ENCODE data around the gene LRRC3. TPM values are rescaled to one million over a fixed set of nuclear protein-coding genes. Genes with fewer than 3 reads are reported as not detected.
"Not testable (repeated sequence)": the region's sequence is repeated elsewhere in the genome, so short reads cannot be mapped to it uniquely, and the experiment has no call there.

LRRC3 gene
- polyA plus RNA-seq, 6 donors from 2014 or later: 0.12 to 2.0 (median 0.64) TPM

DNA sequence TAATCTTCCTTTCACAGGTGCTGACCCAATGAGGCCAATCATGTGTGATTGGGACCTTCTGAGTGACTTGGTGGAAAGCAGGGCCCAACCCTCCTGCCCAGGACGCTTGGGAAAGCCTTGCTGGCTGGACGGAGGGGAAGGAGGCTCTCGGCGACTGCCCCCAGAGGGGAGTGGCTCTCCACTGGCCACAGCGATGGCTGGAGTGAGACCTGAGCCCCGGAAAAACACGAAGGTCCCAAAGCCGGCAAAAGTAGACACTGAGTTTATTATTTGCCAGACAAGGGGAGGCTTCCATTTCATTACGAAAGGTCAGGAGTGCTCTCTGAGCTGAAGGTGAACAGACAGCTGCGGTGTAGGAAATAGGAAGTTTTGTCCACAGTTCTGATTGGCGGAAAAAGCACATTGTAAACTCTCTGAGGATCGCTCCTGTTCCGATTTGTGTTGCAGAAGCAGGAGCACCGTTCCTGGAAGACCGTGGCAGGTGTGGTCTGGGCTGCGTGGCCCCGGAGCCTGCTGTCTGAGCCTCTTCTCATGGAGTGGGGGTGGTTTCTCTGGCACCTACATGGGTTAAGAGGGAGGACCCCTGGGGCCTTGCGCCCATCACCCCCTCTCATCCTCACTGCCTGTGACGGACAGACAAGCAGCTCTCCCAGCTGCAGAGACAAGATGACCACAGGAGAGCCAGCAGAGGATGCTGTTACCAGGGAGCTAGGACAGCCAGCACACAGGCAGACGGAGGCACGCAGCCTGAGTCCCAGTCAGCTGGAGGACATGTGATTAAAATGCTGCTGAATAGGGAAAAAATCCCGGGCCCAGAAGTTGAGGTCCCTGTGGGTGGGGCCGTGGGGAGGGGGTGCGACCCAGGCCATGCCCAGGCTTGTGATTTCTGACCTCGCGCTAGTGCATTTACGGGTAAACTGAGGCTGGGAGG lies 43.2 kb downstream of the LRRC3 start:
- H3K4me1 Mint-ChIP-seq: peaks cover 7 to 9% (median 7%) of the 10 kb centered on the region in 3 donors
- H3K36me3 Mint-ChIP-seq: no peaks in the 10 kb centered on the region
- H3K27me3 Mint-ChIP-seq: peaks cover 12 to 34% (median 18%) of the 10 kb centered on the region in 3 donors
- H3K27ac Mint-ChIP-seq: no peak overlapping the region
- DNase-seq: no peak
- peaks cover 0 to 3% (median 0%) of the 10 kb centered on the region in 7 donors for H3K9me3 Mint-ChIP-seq
- ATAC-seq (ENCODE audit: low read depth in 2 of 2): no peak
- peak overlapping the region in 1 of 8 donors; percentile 15 for H3K4me3 Mint-ChIP-seq

GRCh38 chr21:44499211-44499560 lies 43.9 kb downstream of the LRRC3 start:
- DNase-seq: no peak
- peaks cover 11 to 14% (median 12%) of the 10 kb centered on the region in 3 donors for H3K4me1 Mint-ChIP-seq
- ATAC-seq (ENCODE audit: low read depth in 2 of 2): no peak
- H3K9me3 Mint-ChIP-seq: no peaks in the 10 kb centered on the region
- peaks cover 12 to 34% (median 18%) of the 10 kb centered on the region in 3 donors for H3K27me3 Mint-ChIP-seq
- H3K27ac Mint-ChIP-seq: no peak overlapping the region
- H3K4me3 Mint-ChIP-seq: no peak overlapping the region
- no peaks in the 10 kb centered on the region for H3K36me3 Mint-ChIP-seq

DNA sequence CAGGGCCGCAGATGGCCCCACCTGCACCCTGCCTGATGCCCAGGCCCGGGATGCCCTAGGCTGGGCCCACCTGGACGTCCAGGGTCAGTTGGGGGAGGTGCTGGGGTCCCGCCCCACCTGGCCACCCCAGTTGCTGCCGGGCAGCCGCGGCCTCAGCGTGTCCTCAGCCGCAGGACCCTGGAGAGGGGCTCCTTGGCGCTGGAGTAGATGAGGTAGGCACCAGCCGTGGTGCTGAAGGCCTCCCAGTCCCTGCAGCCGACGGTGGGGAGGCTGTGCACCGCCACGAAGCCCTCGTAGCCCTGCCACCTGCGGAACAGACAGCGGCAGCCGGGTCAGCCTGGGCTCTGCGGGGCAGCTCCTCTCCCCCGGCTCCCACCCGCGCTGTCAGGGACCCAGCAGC lies 44.3 kb downstream of the LRRC3 start:
- Mint-ChIP-seq H3K9me3 (no peaks in the 10 kb centered on the region), H3K27me3 (peaks cover 12 to 34% (median 18%) of the 10 kb centered on the region in 3 donors), H3K36me3 (no peaks in the 10 kb centered on the region), H3K4me1 (peaks cover 12 to 15% (median 14%) of the 10 kb centered on the region in 3 donors), H3K27ac (no peak overlapping the region), H3K4me3 (no peak overlapping the region)
- no peak for DNase-seq
- no peak for ATAC-seq (ENCODE audit: low read depth in 2 of 2)

DNA sequence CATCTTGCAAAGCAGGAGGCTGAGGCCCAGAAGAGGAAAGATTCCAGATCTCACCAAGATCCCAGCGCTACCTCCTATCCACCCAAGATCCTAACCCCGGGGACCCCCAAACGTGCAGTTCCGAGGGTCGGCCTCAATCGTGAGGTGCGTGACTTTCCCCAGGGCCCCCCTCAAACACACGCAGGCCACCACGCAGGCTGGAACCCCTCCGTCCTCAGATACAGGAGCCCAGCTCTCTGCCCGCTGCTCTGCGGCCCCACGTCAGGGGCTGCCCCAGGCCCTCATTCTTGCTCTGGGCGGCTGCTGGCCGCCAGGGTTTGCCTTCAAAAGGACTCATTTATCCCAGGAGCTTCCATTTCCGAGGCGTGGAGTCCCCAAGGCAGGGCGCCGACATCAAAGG lies 44.8 kb downstream of the LRRC3 start:
- Mint-ChIP-seq H3K27me3 (peaks cover 12 to 34% (median 17%) of the 10 kb centered on the region in 3 donors), H3K9me3 (no peaks in the 10 kb centered on the region), H3K36me3 (no peaks in the 10 kb centered on the region), H3K27ac (no peak overlapping the region), H3K4me1 (peaks cover 12 to 16% (median 14%) of the 10 kb centered on the region in 3 donors), H3K4me3 (no peak overlapping the region)
- ATAC-seq (ENCODE audit: low read depth in 2 of 2) (no peak), DNase-seq (no peak)

DNA sequence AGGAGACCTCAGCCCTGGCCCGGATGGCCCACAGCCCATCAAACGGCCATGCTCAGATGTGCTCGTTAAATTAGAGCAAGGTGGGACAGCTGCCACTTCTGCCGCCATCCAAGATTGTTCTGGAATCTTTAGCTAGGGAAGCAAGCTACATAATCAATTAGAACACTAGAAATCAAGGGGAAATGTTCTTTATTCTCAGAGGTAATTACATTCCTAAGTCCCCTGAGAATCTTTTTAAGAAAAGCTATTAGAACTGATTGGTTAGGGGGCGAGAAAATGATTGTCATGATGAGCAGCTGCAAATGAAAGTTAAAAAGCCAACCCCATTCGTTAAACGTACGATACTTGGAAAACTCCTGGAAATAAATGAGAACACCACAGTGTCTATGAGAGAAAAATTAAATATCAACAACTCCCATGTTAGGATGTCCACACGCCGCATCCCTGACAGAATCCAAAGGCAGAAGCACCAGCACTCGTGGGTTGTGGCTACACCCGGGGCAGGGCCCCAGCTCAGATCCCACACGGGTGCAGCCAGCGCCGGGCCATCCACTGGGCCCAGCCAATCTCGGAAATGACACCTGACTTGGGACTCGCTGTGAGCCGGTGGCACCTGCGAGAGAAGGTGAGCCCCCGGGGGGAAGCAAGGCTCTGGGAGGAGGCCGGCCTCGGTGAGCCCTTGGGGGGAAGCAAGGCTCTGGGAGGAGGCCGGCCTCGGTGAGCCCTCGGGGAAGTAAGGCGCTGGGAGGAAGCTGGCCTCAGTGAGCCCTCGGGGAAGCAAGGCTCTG lies 47.1 kb downstream of the LRRC3 start:
- no peak for ATAC-seq (ENCODE audit: low read depth in 2 of 2)
- no peak for DNase-seq
- Mint-ChIP-seq H3K4me3 (peak overlapping the region in 2 of 8 donors; percentile 8 to 51), H3K27ac (peak overlapping the region in 4 of 6 donors; percentile 47 to 78 (median 56)), H3K36me3 (no peaks in the 10 kb centered on the region), H3K4me1 (peaks cover 12 to 16% (median 14%) of the 10 kb centered on the region in 3 donors), H3K9me3 (no peaks in the 10 kb centered on the region), H3K27me3 (peaks cover 3 to 18% (median 4%) of the 10 kb centered on the region in 3 donors)

DNA sequence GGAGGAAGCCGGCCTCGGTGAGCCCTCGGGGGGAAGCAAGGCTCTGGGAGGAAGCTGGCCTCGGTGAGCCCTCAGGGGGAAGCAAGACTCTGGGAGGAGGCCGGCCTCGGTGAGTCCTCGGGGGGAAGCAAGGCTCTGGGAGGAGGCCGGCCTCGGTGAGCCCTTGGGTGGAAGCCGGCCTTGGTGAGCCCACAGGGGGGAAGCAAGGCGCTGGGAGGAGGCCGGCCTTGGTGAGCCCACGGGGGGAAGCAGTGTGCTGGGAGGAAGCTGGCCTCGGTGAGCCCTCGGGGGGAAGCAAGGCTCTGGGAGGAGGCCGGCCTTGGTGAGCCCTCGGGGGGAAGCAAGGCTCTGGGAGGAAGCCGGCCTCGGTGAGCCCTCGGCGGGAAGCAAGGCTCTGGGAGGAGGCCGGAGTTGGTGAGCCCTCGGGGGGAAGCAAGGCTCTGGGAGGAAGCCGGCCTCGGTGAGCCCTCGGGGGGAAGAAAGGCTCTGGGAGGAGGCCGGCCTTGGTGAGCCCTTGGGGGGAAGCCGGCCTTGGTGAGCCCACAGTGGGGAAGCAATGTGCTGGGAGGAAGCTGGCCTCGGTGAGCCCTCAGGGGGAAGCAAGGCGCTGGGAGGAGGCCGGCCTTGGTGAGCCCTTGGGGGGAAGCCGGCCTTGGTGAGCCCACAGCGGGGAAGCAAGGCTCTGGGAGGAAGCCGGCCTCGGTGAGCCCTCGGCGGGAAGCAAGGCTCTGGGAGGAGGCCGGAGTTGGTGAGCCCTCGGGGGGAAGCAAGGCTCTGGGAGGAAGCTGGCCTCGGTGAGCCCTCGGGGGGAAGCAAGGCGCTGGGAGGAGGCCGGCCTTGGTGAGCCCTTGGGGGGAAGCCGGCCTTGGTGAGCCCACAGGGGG lies 47.9 kb downstream of the LRRC3 start:
- H3K4me3 Mint-ChIP-seq; H3K36me3 Mint-ChIP-seq; DNase-seq; H3K9me3 Mint-ChIP-seq; ATAC-seq (ENCODE audit: low read depth in 2 of 2): not testable (repeated sequence)
- H3K27ac Mint-ChIP-seq: peak overlapping the region in 3 of 6 donors; percentile 67 to 86 (median 78)
- peaks cover 0 to 10% (median 0%) of the 10 kb centered on the region in 3 donors for H3K27me3 Mint-ChIP-seq
- peaks cover 12 to 16% (median 14%) of the 10 kb centered on the region in 3 donors for H3K4me1 Mint-ChIP-seq

DNA sequence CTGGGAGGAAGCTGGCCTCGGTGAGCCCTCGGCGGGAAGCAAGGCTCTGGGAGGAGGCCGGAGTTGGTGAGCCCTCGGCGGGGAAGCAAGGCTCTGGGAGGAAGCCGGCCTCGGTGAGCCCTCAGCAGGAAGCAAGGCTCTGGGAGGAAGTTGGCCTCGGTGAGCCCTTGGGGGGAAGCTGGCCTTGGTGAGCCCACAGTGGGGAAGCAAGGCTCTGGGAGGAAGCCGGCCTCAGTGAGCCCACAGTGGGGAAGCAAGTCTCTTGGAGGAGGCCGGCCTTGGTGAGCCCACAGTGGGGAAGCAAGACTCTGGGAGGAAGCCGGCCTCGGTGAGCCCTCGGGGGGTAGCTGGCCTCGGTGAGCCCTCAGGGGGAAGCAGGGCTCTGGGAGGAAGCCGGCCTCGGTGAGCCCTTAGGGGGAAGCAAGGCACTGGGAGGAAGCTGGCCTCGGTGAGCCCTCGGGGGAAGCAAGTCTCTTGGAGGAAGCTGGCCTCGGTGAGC lies 48.6 kb downstream of the LRRC3 start:
- no peaks in the 10 kb centered on the region for H3K9me3 Mint-ChIP-seq

DNA sequence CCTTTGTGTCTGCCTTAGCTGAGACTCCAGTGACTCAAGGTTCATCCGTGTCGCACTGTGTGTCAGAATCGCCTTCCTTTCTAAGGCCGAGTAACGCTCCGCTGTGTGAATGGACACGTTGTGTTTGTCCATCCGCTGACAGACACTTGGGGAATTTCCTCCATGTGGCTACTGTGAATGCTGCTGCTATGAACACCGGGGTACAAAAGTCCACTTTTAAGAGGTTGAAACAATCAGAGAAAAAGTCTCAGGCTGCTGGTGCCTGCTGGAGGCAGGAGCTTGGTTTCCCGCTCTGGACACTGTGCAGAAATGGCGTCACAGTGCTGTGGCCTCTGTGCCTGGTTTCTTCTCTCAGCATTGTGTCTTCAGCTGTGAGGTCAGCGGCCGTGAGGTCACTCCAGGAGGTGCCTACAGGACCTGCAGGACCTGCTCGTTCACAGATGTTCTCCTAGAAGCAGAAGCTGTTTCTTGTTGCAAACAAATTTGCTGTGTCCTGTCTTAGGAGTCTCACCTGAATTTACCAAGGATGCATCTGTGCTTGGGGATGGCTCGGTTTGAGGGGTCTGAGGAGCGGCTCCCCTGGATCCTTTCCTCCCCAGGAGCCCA lies 50.5 kb downstream of the LRRC3 start:
- H3K4me3 Mint-ChIP-seq: peak overlapping the region in 1 of 8 donors; percentile 41
- H3K9me3 Mint-ChIP-seq: no peaks in the 10 kb centered on the region
- H3K4me1 Mint-ChIP-seq: peaks cover 12 to 16% (median 14%) of the 10 kb centered on the region in 3 donors
- H3K36me3 Mint-ChIP-seq: no peaks in the 10 kb centered on the region
- H3K27me3 Mint-ChIP-seq: peaks cover 0 to 5% (median 0%) of the 10 kb centered on the region in 3 donors
- DNase-seq (no peak), ATAC-seq (ENCODE audit: low read depth in 2 of 2) (no peak)
- peak overlapping the region in 1 of 6 donors; percentile 74 for H3K27ac Mint-ChIP-seq

More for the DNA sequence above, 48.6 kb downstream of the LRRC3 start:
- ATAC-seq (ENCODE audit: low read depth in 2 of 2) (no peak), DNase-seq (no peak)
- Mint-ChIP-seq H3K36me3 (no peaks in the 10 kb centered on the region), H3K4me3 (peak overlapping the region in 4 of 8 donors; percentile 6 to 62 (median 40)), H3K27me3 (peaks cover 0 to 3% (median 0%) of the 10 kb centered on the region in 3 donors), H3K27ac (peak overlapping the region; percentile 32 to 86 (median 66)), H3K4me1 (peaks cover 12 to 16% (median 14%) of the 10 kb centered on the region in 3 donors)

DNA sequence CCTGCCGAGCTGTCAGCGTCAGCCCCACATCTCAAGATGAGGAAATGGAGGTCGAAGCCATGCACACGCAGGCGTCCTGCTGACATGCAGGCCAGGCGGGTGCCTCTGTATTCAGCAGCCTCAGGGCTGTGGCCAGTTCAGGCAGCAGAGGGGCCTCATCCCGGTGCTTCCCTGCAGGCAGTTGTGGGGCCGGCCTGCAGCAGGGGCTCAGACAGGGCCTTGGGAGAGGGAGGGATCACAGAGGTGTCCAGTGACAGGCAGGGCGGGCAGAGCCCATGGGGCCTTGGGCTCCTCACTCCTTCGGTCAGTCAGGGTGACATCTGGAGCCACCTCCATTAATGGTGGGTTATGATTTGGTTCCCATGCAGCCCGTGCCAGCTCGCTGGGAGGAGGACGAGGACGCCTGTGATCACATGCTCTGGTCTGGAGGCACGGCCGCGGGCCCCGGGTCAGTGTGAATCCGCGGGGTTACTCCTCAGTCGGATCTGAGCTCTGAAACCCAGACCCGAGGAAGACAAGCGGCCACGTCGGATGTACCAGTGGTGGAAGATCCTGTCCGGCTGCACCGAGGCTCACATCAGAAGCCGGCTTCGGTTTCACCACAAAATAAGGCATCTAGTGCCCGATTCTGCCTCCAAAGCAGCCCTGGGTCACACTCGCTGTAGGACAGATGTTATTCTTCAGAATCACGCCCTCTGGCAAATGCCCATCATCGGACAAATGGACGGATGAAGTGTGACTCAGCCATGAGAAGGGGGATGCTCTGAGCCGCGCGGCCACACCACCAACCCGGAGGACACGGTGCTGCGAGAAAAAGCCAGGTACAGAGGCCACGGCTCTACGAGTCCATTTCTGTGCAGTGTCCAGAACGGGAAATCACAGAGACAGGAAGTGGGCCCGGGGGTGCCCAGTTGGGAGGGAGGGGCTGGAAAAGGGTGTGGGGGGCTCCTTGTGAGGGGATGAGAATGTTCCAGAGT lies 51.3 kb downstream of the LRRC3 start:
- DNase-seq (no peak), ATAC-seq (ENCODE audit: low read depth in 2 of 2) (no peak)
- Mint-ChIP-seq H3K9me3 (no peaks in the 10 kb centered on the region), H3K4me1 (peaks cover 12 to 21% (median 14%) of the 10 kb centered on the region in 3 donors), H3K27me3 (peaks cover 0 to 7% (median 0%) of the 10 kb centered on the region in 3 donors), H3K4me3 (peak overlapping the region in 1 of 8 donors; percentile 41), H3K36me3 (no peaks in the 10 kb centered on the region), H3K27ac (no peak overlapping the region)

- no peaks in the 10 kb centered on the region for H3K36me3 Mint-ChIP-seq
- DNase-seq (no peak), ATAC-seq (ENCODE audit: low read depth in 2 of 2) (no peak)
- H3K4me1 Mint-ChIP-seq: peaks cover 5 to 12% (median 8%) of the 10 kb centered on the region in 3 donors
- peak overlapping the region in 1 of 6 donors; percentile 47 for H3K27ac Mint-ChIP-seq
- H3K27me3 Mint-ChIP-seq: peaks cover 0 to 16% (median 0%) of the 10 kb centered on the region in 3 donors
- no peaks in the 10 kb centered on the region for H3K9me3 Mint-ChIP-seq
- peak overlapping the region in 1 of 8 donors; percentile 3 for H3K4me3 Mint-ChIP-seq
Measured at GRCh38 chr21:44507673-44508425, 52.5 kb downstream of the LRRC3 start.

DNA sequence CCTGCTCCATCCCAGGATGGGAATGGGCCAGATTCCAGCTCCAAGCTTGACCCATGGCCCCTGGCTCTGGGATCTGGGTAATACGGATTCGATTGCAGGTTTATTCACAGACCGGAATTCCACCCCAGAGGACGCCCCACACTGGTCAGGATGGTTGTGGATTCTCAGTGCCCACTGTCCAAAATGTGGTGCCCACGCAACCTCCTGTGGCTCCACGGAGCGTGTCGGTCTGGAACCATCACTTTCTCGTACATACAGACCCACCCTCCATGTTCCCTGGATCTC lies 53.1 kb downstream of the LRRC3 start:
- no peaks in the 10 kb centered on the region for H3K9me3 Mint-ChIP-seq

More for the DNA sequence above, 53.1 kb downstream of the LRRC3 start:
- ATAC-seq (ENCODE audit: low read depth in 2 of 2): no peak
- H3K27me3 Mint-ChIP-seq: peaks cover 0 to 16% (median 0%) of the 10 kb centered on the region in 3 donors
- peaks cover 5 to 12% (median 8%) of the 10 kb centered on the region in 3 donors for H3K4me1 Mint-ChIP-seq
- H3K36me3 Mint-ChIP-seq: no peaks in the 10 kb centered on the region
- no peak for DNase-seq
- peak overlapping the region in 1 of 6 donors; percentile 47 for H3K27ac Mint-ChIP-seq
- no peak overlapping the region for H3K4me3 Mint-ChIP-seq

Measured in naive B cell (primary cell).